Measurements from ENCODE around the gene PPP1R16B.

PPP1R16B gene

DNA sequence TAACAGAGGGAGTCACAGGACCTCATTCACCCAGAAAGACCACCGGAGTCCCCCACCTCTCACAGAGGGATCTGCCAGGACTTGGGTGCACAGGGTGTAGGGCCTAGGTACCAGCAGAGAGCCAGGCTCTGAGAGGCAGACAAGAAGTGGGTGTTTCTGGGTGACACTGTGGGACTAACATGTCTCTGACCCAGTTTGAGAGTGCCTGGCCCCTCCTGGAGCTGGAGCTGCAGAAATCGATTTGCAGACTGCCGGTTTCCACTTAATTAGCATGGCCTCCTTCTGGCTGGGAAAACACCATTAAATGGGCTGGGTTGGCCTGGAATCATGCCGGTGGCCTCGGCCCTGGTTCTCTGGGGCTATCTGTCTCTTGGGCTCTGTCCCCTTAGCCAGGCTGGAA is 59.2 kb downstream of the PPP1R16B start:
- H3K4me2 ChIP-seq (ENCODE audit: low read depth, low read length, poor library complexity, severe bottlenecking), result no peak overlapping the region
- H3K27ac ChIP-seq (ENCODE audit: low read depth, low read length), result peak overlapping the region; percentile 93
- H3F3A ChIP-seq (ENCODE audit: insufficient read depth), result peaks cover 56% of the 10 kb centered on the region
- no peaks in the 10 kb centered on the region for H3K9me3 ChIP-seq (ENCODE audit: insufficient read depth, low read length)
- no peak overlapping the region for H3K4me3 ChIP-seq (ENCODE audit: insufficient read depth, low read length, poor library complexity, severe bottlenecking)
- no peaks in the 10 kb centered on the region for H3K9me2 ChIP-seq (replicated peaks; ENCODE audit: insufficient read depth, low read length)
- H3K27me3 ChIP-seq (ENCODE audit: low read length), result no peaks in the 10 kb centered on the region
- H3K36me3 ChIP-seq (ENCODE audit: low read length), result no peaks in the 10 kb centered on the region
- H3K9ac ChIP-seq (ENCODE audit: low read length), result peak overlapping the region; percentile 46
- H2AFZ ChIP-seq (ENCODE audit: low read depth, low read length, severe bottlenecking), result no peak overlapping the region
- TF ChIP-seq EZH2phosphoT487 (conservative IDR thresholded peaks at IDR 0.05; ENCODE audit: low read length), result no peak
- TF ChIP-seq CTCF (IDR thresholded peaks at IDR 0.05; ENCODE audit: insufficient read depth, low read length, poor library complexity, severe bottlenecking), result no peak
- H4K20me1 ChIP-seq (ENCODE audit: low read depth, low read length), result no peaks in the 10 kb centered on the region
- H3K79me2 ChIP-seq (ENCODE audit: insufficient read depth, low read length), result peaks cover 72% of the 10 kb centered on the region

DNA sequence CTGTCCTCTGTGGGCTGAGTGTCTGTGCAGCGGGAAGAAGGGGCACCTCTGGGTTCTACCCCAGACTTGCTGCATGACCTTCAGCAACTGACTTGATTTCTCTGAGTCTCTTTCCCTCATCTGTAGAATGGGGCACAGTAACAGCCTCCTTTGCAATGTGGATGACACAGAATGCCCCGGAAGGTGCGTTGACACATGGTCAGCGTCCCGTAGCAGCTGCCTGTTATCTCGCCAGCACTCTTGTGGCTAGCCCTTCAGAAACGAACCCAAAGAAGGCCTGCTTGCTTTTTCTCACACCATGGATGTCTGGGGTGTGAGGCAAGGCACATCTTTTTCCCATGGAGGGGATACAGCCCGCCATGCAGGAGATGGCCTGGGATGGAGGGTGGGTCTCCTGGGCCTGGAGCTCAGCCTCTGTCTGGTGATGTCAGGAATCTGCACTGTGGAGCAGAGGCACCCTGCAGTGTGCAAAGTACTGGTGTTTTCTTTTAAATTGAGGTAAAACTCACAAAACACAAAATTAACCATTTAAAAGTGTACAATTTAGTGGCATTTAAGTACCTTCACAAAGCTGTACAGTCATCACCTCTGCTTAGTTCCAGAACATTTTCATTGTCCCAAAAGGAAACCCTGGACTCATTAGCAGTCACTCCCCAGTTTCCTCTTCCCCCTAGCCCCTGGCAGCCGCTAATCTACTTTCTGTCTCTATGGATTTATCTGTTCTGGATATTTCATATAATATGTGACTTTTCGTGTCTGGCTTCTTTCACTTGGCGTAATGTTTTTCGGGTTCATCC is 61.0 kb downstream of the PPP1R16B start:
- TF ChIP-seq CTCF (IDR thresholded peaks at IDR 0.05; ENCODE audit: insufficient read depth, low read length, poor library complexity, severe bottlenecking), result no peak
- TF ChIP-seq EZH2phosphoT487 (conservative IDR thresholded peaks at IDR 0.05; ENCODE audit: low read length), result no peak
- H3F3A ChIP-seq (ENCODE audit: insufficient read depth), result peaks cover 54% of the 10 kb centered on the region
- H3K27ac ChIP-seq (ENCODE audit: low read depth, low read length), result peak overlapping the region; percentile 75
- no peaks in the 10 kb centered on the region for H3K36me3 ChIP-seq (ENCODE audit: low read length)
- H3K27me3 ChIP-seq (ENCODE audit: low read length), result no peaks in the 10 kb centered on the region
- H3K4me2 ChIP-seq (ENCODE audit: low read depth, low read length, poor library complexity, severe bottlenecking), result no peak overlapping the region
- no peaks in the 10 kb centered on the region for H3K9me3 ChIP-seq (ENCODE audit: insufficient read depth, low read length)
- H2AFZ ChIP-seq (ENCODE audit: low read depth, low read length, severe bottlenecking), result no peak overlapping the region
- H3K4me3 ChIP-seq (ENCODE audit: insufficient read depth, low read length, poor library complexity, severe bottlenecking), result no peak overlapping the region
- no peaks in the 10 kb centered on the region for H3K9me2 ChIP-seq (replicated peaks; ENCODE audit: insufficient read depth, low read length)
- no peaks in the 10 kb centered on the region for H4K20me1 ChIP-seq (ENCODE audit: low read depth, low read length)
- peaks cover 78% of the 10 kb centered on the region for H3K79me2 ChIP-seq (ENCODE audit: insufficient read depth, low read length)
- H3K9ac ChIP-seq (ENCODE audit: low read length), result no peak overlapping the region

- TF ChIP-seq EZH2phosphoT487 (conservative IDR thresholded peaks at IDR 0.05; ENCODE audit: low read length), result no peak
- no peak for TF ChIP-seq CTCF (IDR thresholded peaks at IDR 0.05; ENCODE audit: insufficient read depth, low read length, poor library complexity, severe bottlenecking)
- no peak overlapping the region for H2AFZ ChIP-seq (ENCODE audit: low read depth, low read length, severe bottlenecking)
- no peaks in the 10 kb centered on the region for H3K36me3 ChIP-seq (ENCODE audit: low read length)
- peak overlapping the region; percentile 75 for H3K27ac ChIP-seq (ENCODE audit: low read depth, low read length)
- no peaks in the 10 kb centered on the region for H3K9me3 ChIP-seq (ENCODE audit: insufficient read depth, low read length)
- no peaks in the 10 kb centered on the region for H3K9me2 ChIP-seq (replicated peaks; ENCODE audit: insufficient read depth, low read length)
- H3K4me2 ChIP-seq (ENCODE audit: low read depth, low read length, poor library complexity, severe bottlenecking), result peak overlapping the region; percentile 2
- H3F3A ChIP-seq (ENCODE audit: insufficient read depth), result peaks cover 53% of the 10 kb centered on the region
- no peak overlapping the region for H3K9ac ChIP-seq (ENCODE audit: low read length)
- H3K79me2 ChIP-seq (ENCODE audit: insufficient read depth, low read length), result peaks cover 77% of the 10 kb centered on the region
- H3K4me3 ChIP-seq (ENCODE audit: insufficient read depth, low read length, poor library complexity, severe bottlenecking), result no peak overlapping the region
- H4K20me1 ChIP-seq (ENCODE audit: low read depth, low read length), result no peaks in the 10 kb centered on the region
- no peaks in the 10 kb centered on the region for H3K27me3 ChIP-seq (ENCODE audit: low read length)
These were observed 61.5 kb downstream of the PPP1R16B start for GRCh38 chr20:38867062-38867359.

Data from SU-DHL-6 (cell line).